Lung (tissue), 12 donors: ENCODE results near the gene THSD7A. TPM values are rescaled to one million over a fixed set of nuclear protein-coding genes. Genes with fewer than 3 reads are reported as not detected.

Source experiments
- ATAC-seq: fragments of 200-7000 bp; cut with Tn5 transposase; one replicate; pipeline ENCODE4 v1.9.1; 2020; ENCODE audit warnings: moderate number of reproducible peaks; ENCODE audit not compliant: insufficient read depth, low FRiP score
- DNase-seq, 3 donors: peaks; one replicate each; pipeline ENCODE4 v3.0.0-alpha.2; 2013 to 2017
- H3K27ac ChIP-seq, 2 donors: one replicate each; pipeline ENCODE4 v1.5.1; 2013; ENCODE audit warnings: mild to moderate bottlenecking in 2 of 2, moderate library complexity in 2 of 2, control low read depth in 1 of 2, inconsistent platforms in 1 of 2, low read depth in 1 of 2, low read length in 1 of 2
- H3K27me3 ChIP-seq, 3 donors: one replicate each; pipeline ENCODE4 v1.5.1; 2013; ENCODE audit warnings: low read length in 2 of 3; ENCODE audit not compliant: control insufficient read depth in 3 of 3, insufficient read depth in 3 of 3
- H3K36me3 ChIP-seq, 4 donors: one replicate each; pipeline ENCODE4 v1.5.1; 2013; ENCODE audit warnings: low read length in 4 of 4, mild to moderate bottlenecking in 1 of 4, moderate library complexity in 1 of 4; ENCODE audit not compliant: control insufficient read depth in 4 of 4, insufficient read depth in 4 of 4
- H3K4me1 ChIP-seq, 5 donors: one replicate each; pipeline ENCODE4 v1.5.1; 2013; ENCODE audit warnings: low read length in 5 of 5, mild to moderate bottlenecking in 2 of 5, moderate library complexity in 1 of 5; ENCODE audit not compliant: control insufficient read depth in 5 of 5, insufficient read depth in 5 of 5
- H3K4me3 ChIP-seq: one replicate; pipeline ENCODE4 v1.5.1; 2013; ENCODE audit warnings: mild to moderate bottlenecking, control low read depth, moderate library complexity
- H3K9ac ChIP-seq, 2 donors: one replicate each; pipeline ENCODE4 v1.5.1; 2013; ENCODE audit warnings: low read length in 2 of 2, control low read depth in 1 of 2; ENCODE audit not compliant: insufficient read depth in 1 of 2
- H3K9me3 ChIP-seq, 4 donors: one replicate each; pipeline ENCODE4 v1.5.1; 2013; ENCODE audit warnings: low read length in 3 of 4, mild to moderate bottlenecking in 1 of 4, moderate library complexity in 1 of 4; ENCODE audit not compliant: control insufficient read depth in 4 of 4, insufficient read depth in 3 of 4
- CTCF ChIP-seq: IDR thresholded peaks from 2 replicates; pipeline ENCODE4 v1.5.1; 2012; ENCODE audit warnings: mild to moderate bottlenecking; ENCODE audit errors: control extremely low read depth, extremely low read depth
- WGBS, 2 donors: extraction: QIAGEN DNeasy Blood & Tissue Kit; methylation state at CpG; one replicate each; pipeline ENCODE4 v1.1.7; 2013; 5-methylcytosine and 5-hydroxymethylcytosine counted together
- polyA plus RNA-seq, 2 donors: library from polyadenylated mRNA; stranded (reverse); fragments of 200-250 nt; gene quantifications; one replicate each; pipeline ENCODE4 v1.2.1, GENCODE V29; 2013
- total RNA-seq, 2 donors: library from RNA; depleted of rRNA in 1 of 2; stranded (reverse); fragments of >200 nt in 1 of 2; gene quantifications; one replicate each; pipeline ENCODE4 v1.2.1, GENCODE V29; 2014 to 2021
- donor health status: control.
- donor health status: control.
- donor health status: Bipolar disorder and iron deficiency.
- donor health status: healthy.
- donor health status: DM: yes; HTN: yes; CAD: no.

Gene THSD7A
- total and polyA plus RNA-seq, 4 donors: 0.53 to 12.1 (median 4.5) TPM

- TF ChIP-seq CTCF: no peak
- 78 to 80% methylated on average over 1 of the region's 1 CpG for WGBS, 2 donors
- Histone ChIP-seq H3K4me3 (no peak overlapping the region), H3K4me1 (peaks cover 0 to under 1% (median 0%) of the 10 kb centered on the region in 5 donors), H3K36me3 (peaks cover 0 to 7% (median 2%) of the 10 kb centered on the region in 4 donors), H3K27me3 (no peaks in the 10 kb centered on the region), H3K9ac (no peak overlapping the region), H3K9me3 (no peaks in the 10 kb centered on the region), H3K27ac (no peak overlapping the region)
- no peak for ATAC-seq
- DNase-seq: no peak
Measured at GRCh38 chr7:11587814-11588213, 244.2 kb downstream of the THSD7A start.

- Histone ChIP-seq H3K27ac (no peak overlapping the region), H3K4me3 (no peak overlapping the region), H3K36me3 (peaks cover 0 to 7% (median 2%) of the 10 kb centered on the region in 4 donors), H3K27me3 (no peaks in the 10 kb centered on the region), H3K9ac (no peak overlapping the region), H3K9me3 (no peaks in the 10 kb centered on the region), H3K4me1 (no peaks in the 10 kb centered on the region)
- 76 to 84% methylated on average over 2 of the region's 2 CpGs for WGBS, 2 donors
- no peak for TF ChIP-seq CTCF
- ATAC-seq (no peak), DNase-seq (no peak)
Measured at GRCh38 chr7:11587048-11587447, 244.9 kb downstream of the THSD7A start.

GRCh38 chr7:11584406-11585031 lies 247.5 kb downstream of the THSD7A start:
- 35 to 47% methylated on average over 2 of the region's 2 CpGs for WGBS, 2 donors
- no peak for DNase-seq
- no peak for ATAC-seq
- Histone ChIP-seq H3K36me3 (peaks cover 0 to 4% (median 0%) of the 10 kb centered on the region in 4 donors), H3K9me3 (no peaks in the 10 kb centered on the region), H3K4me3 (no peak overlapping the region), H3K27ac (no peak overlapping the region), H3K27me3 (no peaks in the 10 kb centered on the region), H3K9ac (no peak overlapping the region), H3K4me1 (no peaks in the 10 kb centered on the region)
- TF ChIP-seq CTCF: no peak

- Histone ChIP-seq H3K27ac (no peak overlapping the region), H3K27me3 (no peaks in the 10 kb centered on the region), H3K4me1 (no peaks in the 10 kb centered on the region), H3K9me3 (no peaks in the 10 kb centered on the region), H3K4me3 (no peak overlapping the region), H3K36me3 (no peaks in the 10 kb centered on the region), H3K9ac (no peak overlapping the region)
- ATAC-seq (no peak), DNase-seq (no peak)
- TF ChIP-seq CTCF: no peak
- WGBS, 2 donors: 94 to 95% methylated on average over 4 of the region's 4 CpGs
Measured at GRCh38 chr7:11579141-11579540, 252.9 kb downstream of the THSD7A start.
